CD1c-positive myeloid dendritic cell (primary cell): ENCODE data around the gene ADGRF3.
"Not testable (repeated sequence)": the region's sequence is repeated elsewhere in the genome, so short reads cannot be mapped to it uniquely, and the experiment has no call there.

Experiments
- DNase-seq: peaks from one replicate; pipeline ENCODE4 v3.0.0-alpha.2; 2016; ENCODE audit errors: extremely low spot score

The ADGRF3 gene, protein sequence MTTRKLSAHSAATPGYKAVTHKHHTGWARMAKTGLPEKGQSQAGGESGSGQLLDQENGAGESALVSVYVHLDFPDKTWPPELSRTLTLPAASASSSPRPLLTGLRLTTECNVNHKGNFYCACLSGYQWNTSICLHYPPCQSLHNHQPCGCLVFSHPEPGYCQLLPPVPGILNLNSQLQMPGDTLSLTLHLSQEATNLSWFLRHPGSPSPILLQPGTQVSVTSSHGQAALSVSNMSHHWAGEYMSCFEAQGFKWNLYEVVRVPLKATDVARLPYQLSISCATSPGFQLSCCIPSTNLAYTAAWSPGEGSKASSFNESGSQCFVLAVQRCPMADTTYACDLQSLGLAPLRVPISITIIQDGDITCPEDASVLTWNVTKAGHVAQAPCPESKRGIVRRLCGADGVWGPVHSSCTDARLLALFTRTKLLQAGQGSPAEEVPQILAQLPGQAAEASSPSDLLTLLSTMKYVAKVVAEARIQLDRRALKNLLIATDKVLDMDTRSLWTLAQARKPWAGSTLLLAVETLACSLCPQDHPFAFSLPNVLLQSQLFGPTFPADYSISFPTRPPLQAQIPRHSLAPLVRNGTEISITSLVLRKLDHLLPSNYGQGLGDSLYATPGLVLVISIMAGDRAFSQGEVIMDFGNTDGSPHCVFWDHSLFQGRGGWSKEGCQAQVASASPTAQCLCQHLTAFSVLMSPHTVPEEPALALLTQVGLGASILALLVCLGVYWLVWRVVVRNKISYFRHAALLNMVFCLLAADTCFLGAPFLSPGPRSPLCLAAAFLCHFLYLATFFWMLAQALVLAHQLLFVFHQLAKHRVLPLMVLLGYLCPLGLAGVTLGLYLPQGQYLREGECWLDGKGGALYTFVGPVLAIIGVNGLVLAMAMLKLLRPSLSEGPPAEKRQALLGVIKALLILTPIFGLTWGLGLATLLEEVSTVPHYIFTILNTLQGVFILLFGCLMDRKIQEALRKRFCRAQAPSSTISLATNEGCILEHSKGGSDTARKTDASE

DNA sequence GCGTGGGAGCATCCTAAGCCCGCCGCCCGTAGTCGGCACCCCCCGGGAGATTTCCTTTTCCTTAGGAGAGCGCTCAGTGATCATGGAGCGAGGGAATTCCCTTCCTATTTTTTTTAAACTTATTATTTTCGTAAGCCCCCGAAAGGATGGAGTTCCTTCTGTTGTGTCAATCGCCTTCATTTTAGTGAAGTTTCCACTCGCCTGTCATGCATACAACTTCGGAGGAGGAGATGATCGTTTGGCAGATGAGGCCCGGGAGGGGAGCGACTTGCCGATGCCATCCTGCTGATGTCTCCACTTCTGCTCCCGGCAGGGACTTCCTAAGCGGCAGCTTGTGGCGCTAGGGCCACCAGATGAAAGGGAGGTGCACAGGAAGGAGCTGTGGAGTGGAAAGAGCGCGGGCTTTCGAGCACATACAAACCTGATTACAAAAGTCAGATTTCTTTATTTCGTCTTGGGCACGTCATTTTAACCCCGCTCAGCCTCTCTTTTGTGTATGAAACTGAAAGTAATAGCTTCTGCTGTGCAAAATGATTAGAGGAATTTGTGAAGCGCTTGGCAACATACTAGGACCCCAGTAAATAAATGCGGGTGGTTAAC lies at the start of gene ADGRF3:
TSS of gene ADGRF3 (minus strand) at position 336 of the 600 bp plus-strand sequence. CDS start 555 bp downstream, outside the sequence.
- DNase-seq = peak; percentile 66

DNA sequence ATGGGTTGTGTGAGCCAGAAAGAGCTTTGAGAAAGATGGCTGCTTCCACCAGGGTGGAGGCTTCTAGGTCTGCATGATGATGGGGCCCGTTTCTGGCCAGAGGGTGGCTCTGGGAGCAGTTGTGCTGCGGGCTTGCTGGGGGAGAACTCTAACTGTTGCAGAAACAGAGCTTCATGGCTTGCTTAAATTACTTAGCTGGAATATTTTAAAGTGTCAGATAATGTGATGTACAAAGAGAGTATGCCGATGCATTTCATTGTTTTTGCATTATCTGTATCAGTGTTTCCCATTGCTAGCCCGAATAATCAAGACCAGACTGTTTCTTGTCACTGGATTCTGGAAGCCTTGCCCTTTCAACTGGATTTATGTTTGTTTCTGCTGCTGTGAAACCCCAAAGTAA lies 48.8 kb upstream of the ADGRF3 start:
- DNase-seq = no peak

DNA sequence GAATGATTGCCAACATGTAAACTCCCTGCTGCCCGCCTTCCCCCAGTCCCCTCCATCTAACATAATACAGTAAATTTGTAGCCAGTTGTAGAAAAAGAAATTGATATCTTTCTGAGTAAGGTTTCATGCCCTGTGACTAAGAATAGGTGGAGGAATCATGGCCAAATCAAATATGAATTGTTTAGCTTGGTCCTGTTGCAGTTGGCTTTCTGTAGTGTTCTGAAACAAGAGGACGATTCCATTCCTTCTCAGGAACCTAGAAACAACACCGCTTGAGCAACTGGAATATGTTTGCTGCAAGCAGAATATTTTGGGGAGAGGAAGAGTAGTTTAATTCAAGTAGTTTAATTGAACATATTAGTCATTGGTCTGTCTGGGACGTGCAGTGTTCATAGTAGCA lies 48.1 kb upstream of the ADGRF3 start:
- DNase-seq = no peak

DNA sequence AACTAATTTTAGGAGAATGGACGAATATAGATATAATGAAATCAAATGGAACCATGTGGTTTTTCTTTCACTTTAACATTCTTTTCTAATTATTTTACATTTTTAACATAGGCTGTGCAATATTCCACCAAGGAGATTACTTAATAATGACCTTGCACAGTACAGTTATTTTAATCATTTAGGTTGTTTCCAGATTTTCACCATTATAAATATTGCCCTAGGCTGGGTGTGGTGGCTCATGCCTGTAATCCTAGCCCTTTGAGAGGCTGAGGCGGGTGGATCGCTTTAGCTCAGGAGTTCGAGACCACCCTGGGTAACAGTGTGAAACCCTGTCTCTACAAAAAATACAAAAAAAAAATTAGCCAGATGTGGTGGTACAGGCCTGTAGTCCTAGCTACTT lies 40.6 kb upstream of the ADGRF3 start:
- DNase-seq = no peak

DNA sequence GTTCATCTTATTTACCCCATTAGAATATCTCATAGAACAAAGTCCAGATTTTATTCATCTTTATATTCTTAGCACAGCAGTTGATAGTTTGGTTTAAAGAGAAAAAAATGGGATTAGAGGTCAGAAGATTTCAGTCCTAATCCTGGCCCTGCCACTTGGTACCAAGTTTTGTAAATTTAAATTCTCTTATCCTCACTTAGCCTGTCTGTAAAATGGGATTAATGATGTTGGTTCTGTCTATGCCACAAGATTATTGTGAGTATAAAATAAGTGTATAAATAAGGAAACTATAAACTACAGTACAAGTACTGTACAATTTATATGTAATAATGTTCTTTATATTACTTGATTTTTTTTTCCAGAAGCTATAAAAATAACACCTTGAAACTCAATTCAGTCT lies 38.0 kb upstream of the ADGRF3 start:
- no peak for DNase-seq

DNA sequence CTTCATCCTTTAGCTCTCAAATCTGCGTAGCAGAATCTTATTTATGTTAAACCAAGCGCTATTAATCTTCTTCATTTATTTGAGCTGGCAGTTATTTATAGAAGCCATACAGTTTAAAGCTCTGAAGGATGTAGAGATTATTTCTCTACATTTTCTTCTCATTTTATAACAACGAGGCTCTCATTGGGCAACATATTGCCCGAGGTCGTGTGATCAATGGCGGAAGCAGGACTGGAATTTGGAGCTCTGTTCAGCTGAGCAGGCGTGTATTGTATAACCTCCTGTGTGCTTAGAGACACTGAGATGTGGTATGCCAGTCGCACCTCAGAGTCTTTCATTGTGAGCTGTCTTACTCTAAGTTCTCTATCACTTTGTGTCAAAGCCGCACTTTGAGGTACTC lies 37.6 kb upstream of the ADGRF3 start:
- DNase-seq = no peak

DNA sequence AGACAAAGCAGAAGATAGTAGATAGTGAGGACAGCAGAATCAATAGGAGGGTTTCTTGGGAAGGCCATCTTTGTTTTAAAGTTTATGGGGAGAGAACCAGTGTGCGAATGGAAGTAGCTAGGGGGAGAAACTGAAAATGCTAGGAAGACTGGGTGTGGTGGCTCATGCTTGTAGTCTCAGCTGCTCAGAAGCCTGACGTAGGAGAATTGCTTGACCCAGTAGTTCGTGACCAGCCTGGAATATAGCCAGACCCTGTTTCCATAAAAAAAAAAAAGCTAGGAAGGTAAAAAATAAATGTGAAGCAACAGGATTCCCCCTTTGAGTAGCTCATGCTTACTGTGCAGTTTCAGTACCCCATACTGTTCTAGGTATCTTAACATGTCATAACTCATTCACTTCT lies 36.0 kb upstream of the ADGRF3 start:
- peak; percentile 21 for DNase-seq

DNA sequence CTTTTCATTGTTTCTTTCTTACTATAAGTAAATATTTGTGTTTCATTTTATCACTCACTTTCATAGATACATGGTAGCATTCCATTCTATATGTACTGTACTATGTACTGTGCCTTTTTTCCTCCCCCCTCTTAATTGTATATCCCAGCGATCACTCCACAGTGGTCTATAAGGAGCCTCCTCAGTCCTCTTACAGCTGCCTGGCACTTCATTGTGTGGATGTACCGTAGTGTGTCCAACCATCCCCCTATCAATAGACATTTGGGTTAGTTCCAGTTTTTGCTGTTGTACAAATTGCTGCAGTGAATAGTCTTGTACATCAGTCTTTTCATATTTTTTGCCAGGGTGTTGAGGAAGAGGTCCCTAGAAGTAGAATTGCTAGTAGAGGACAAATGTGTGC lies 33.7 kb upstream of the ADGRF3 start:
- no peak for DNase-seq

DNA sequence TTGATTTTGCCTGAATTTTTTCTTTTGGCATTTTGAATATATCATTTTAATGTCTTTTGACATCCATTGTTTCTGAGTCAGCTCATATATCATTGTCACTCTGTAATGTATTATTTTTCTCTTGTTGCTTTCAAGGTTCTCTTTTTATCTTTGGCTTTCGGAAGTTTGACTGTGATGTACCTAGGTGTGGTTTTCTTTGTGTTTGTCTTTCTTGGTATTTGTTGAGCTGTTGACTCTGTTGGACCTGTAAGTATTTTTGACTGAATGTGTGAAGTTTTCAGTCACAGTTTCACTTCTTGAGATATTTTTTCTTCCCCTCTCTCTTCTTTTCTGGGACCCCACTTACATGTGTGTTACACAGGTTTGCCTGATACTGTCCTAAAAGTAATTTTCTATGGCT lies 30.2 kb upstream of the ADGRF3 start:
- DNase-seq = no peak

DNA sequence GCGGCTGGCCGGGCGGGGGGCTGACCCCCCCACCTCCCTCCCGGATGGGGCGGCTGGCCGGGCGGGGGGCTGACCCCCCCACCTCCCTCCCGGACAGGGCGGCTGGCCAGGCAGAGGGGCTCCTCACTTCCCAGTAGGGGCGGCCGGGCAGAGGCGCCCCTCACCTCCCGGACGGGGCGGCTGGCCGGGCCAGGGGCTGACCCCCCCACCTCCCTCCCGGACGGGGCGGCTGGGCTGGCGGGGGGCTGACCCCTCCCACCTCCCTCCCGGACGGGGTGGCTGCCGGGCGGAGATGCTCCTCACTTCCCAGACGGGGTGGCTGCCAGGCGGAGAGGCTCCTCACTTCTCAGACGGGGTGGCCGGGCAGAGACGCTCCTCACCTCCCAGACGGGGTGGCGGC lies 24.3 kb upstream of the ADGRF3 start:
- DNase-seq = not testable (repeated sequence)

DNA sequence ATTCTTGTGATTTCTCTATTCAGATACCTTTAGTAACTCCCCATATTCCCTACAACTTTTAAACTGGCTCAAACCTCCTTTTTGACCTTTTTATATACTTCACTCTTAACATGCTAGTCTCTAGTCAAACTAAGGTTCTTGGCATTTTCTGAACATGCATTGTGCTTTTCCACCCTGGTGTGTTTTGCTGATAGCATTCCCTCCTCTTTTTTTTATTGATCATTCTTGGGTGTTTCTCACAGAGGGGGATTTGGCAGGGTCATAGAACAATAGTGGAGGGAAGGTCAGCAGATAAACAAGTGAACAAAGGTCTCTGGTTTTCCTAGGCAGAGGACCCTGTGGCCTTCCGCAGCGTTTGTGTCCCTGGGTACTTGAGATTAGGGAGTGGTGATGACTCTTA lies 23.1 kb upstream of the ADGRF3 start:
- not testable (repeated sequence) for DNase-seq

DNA sequence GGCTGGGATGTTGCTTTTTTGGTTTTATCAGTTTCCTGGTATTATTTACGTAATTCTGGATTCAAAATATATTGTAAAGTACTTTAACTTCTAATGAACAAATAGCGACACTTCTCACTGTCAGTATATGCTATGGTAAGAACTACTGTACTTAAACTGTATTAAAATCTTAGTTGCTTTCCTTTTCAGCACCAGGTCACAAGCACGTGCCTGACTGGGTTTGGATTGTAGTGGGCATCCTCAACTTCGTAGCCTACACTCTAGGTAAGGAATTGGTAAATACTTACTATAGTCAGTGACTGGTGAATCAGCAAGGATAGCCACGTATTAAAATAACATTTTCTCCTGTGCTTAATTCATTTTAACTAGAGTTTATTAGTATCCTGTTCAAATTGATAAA lies 20.4 kb upstream of the ADGRF3 start:
- no peak for DNase-seq

DNA sequence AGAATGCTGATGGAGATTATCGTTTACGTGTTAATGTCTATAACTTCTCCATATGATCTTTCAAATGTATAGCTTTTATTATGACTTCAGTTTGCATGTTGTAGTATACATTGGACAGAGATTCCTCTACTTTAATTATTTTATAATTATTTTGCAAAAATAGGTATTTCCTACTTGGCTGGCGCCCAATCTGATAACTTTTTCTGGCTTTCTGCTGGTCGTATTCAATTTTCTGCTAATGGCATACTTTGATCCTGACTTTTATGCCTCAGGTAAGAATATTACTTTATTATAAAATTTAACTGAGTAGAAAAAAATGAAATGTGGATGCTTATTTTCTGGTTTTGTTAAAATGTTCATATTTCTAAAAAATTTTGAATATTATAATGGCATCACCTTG lies 18.1 kb upstream of the ADGRF3 start:
- no peak for DNase-seq

DNA sequence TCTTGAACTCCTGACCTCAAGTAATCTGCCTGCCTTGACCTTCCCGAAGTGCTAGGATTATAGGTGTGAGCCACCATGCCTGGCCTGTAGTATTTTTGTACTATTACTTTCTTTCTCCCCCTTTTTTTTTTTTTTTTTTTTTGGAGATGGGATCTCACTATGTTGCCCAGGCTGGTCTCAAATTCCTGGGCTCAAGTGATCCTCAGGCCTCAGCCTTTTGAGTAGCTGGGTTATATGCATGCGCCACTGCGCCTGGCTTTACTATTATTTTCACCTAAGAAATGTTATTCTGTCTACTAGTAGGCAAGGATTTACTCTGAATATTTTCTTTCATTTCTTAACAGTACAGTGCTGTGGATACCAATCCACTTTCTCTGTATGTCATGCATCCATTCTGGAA lies 17.4 kb upstream of the ADGRF3 start:
- no peak for DNase-seq

DNA sequence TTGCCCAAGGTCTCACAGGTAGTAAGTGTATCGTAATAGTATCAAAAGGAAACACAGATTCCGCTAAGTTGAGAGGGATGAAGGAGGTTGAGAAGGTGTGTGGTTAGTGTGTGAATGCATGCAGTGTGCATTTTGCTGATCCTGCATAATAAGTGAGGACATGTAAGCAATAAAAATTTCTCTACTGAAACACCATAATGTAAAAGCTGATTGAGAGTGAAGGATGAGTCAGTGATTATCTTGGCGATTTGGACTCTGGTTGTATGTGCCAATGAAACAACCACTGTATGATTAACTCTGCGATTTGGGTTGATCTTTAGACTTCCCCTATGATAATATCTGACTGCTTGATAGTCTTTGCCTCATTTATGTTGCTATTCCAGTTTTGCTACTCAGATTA lies 16.7 kb upstream of the ADGRF3 start:
- DNase-seq = no peak

DNA sequence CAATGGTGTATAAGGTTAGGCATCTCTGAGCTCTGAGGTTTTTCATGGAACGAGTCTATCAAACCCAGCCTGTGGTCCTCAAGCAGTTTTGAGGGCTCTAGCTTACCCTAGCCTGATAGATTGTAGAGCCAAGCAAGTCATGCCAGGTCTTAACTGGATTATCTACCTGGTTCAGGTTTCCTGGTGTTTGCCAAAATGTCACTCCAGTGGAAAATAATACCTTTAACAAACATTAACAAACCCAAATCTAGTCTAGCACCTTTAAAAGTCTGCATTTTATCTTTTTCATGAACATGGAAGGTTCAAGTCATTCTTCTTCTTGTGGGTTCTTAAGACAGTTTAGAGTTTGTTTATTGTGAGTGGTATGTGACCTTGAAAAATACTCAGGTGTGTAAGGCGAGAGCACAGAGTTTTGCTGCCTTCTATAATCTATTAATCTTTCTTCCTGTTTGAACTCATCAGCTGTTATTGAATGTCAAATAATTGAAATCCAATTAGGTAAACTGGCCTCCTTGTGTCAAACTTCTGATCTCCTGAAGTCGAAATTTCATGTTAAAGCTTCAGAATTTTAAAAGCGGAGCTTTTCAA lies 13.4 kb upstream of the ADGRF3 start:
- no peak for DNase-seq

DNA sequence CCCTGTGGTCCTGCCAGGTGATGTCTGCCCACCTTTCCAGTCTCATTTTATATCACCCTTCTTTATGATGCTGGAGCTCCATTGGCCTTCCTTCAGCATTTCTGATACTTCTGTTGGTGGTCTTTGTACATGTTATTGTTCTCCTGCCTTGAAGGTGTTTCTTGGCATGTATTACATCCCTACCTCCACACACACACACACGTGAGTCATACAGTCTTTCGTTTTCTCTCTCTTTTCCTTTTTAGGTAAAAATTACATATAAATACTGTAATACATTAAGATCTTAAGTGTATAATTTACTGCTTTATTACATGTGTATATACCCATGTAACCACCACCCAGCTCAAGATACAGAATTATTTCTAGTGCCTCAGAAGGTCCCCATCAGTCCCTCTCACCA lies 10.2 kb upstream of the ADGRF3 start:
- no peak for DNase-seq

DNA sequence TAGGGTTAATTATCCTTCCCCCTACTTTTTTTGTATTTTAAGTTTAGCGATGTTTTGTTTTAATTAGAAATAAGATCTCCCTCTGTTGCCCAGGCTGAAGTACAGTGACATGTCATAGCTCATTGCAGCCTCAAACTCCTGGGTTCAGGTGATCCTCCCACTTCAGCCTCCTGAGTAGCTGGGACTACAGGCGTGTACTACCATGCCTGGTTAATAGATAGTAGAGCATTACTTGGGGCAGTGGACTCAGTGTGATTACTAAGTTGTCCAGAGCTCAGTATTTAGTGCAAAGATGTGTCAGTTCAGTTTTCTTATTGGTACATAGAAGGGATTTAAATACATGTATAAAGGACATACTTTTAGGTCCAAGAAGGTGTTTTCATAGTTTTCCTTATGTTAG lies 9.5 kb upstream of the ADGRF3 start:
- DNase-seq = no peak

DNA sequence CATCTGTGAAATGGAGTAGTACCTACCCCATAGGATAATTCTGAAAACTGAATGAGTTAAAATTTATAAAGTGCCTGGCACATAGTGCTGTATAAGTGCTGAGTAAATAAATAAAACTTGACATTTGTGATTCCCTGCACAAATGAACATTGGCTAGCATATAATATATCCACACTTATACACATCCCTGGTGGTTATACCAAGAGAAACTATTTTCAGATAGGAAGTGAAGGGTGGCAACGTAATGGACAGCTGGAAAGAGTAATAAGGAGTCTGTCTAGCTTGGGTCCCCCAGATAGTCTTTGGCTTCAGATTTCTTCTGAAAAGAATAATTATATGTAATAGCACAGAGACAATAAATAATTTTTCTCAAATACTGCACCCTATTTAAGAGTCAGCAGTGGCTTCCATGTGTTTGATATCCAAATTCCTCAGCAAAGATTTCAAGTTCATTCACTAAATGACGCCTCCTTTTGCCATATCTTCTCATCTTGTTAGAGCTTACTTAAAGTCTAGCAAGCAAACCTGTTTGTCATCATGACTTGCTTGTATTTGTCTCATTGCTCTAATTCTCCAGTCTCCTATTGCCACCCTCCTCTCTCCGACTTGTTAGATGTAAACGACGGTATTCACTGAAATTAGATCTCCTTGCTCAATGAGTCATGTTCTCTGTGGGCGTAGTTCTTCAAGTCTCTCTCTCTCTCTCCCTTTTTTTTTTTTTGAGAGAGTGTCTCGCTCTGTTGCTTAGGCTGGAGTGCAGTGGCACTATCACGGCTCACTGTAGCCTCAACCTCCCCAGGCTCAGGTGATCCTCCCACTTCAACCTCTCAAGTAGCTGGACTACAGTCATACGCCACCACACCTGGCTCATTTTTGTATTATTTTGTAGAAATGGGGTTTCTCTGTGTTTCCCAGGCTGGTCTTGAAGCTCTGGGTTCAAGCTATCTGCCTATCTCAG lies 8.7 kb upstream of the ADGRF3 start:
- DNase-seq = peak; percentile 24

DNA sequence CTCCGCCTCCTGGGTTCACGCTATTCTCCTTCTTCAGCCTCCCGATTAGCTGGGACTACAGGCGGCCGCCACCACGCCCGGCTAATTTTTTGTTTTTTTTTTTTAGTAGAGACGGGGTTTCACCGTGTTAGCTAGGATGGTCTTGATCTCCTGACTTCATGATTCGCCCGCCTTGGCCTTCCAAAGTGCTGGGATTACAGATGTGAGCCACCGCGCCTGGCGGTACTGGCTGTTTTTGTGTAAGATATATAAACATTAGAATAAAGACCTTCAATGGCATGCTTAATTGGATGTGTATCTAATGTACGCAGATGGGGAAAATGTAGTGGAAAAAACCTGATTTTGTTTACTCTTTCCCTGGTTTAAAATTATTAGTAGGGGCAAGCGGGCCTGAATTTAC lies 7.9 kb upstream of the ADGRF3 start:
- not testable (repeated sequence) for DNase-seq

DNA sequence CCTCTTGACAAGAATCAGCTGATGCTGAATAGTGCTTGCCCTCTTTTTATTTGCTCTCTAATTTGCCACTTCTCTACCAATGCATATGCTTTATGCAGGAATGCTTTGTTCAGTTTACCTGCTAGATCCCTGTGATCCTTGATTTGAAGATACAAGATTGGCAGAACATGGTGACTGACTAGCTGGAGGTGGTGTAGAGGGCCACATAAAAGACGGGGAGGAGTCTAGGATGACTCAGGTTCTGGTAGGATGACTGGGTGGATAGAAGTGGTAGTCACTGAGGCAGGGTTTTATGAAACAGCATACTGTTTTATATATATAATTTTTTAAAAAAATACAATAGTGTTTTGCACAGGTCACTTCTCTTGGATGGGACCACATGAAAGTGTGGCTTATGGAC lies 6.3 kb upstream of the ADGRF3 start:
- DNase-seq = peak; percentile 7
